Kidney (tissue), 14 donors: ENCODE measurements around the gene IRAK3. TPM values are rescaled to one million over a fixed set of nuclear protein-coding genes. Genes with fewer than 3 reads are reported as not detected.

Experiments
- DNase-seq, 5 donors: peaks; one replicate each; pipeline ENCODE4 v3.0.0-alpha.2; 2013 to 2020
- FAIRE-seq: peaks from 2 replicates; lab custom pipeline; 2012; peaks lifted over from hg19 to GRCh38; lab: Jason Lieb, UNC
- H3K27ac ChIP-seq, 2 donors: one replicate each; pipeline ENCODE4 v1.7.0; 2013; ENCODE audit warnings: low read depth in 2 of 2, low read length in 2 of 2, inconsistent platforms in 1 of 2
- H3K27me3 ChIP-seq: one replicate; pipeline ENCODE4 v1.7.1; 2013; ENCODE audit warnings: low read length, inconsistent platforms; ENCODE audit not compliant: control insufficient read depth, insufficient read depth
- H3K36me3 ChIP-seq, 3 donors: one replicate each; pipeline versions ENCODE4 v1.7.0 to v1.7.1; 2013; ENCODE audit warnings: low read length in 3 of 3, control low read depth in 1 of 3, inconsistent platforms in 1 of 3; ENCODE audit not compliant: insufficient read depth in 3 of 3, control insufficient read depth in 2 of 3
- H3K4me1 ChIP-seq, 3 donors: one replicate each; pipeline versions ENCODE4 v1.7.0 to v1.7.1; 2013; ENCODE audit warnings: low read length in 3 of 3, inconsistent platforms in 1 of 3, low read depth in 1 of 3; ENCODE audit not compliant: control insufficient read depth in 2 of 3, insufficient read depth in 2 of 3
- H3K4me3 ChIP-seq, 3 donors: one replicate each; pipeline versions ENCODE4 v1.7.0 to v1.8.1; 2013; ENCODE audit warnings: low read length in 3 of 3, control low read depth in 1 of 3, inconsistent platforms in 1 of 3
- H3K9ac ChIP-seq, 3 donors: one replicate each; pipeline versions ENCODE4 v1.7.0 to v1.7.1; 2013; ENCODE audit warnings: low read length in 3 of 3, control low read depth in 1 of 3, inconsistent platforms in 1 of 3
- H3K9me3 ChIP-seq, 3 donors: one replicate each; pipeline versions ENCODE4 v1.7.0 to v1.7.1; 2013; ENCODE audit warnings: low read length in 3 of 3, control low read depth in 1 of 3, inconsistent platforms in 1 of 3; ENCODE audit not compliant: control insufficient read depth in 2 of 3, insufficient read depth in 1 of 3
- CTCF ChIP-seq: IDR thresholded peaks from 3 replicates; pipeline ENCODE4 v1.5.1; 2012; ENCODE audit warnings: mild to moderate bottlenecking, moderate library complexity, borderline replicate concordance; ENCODE audit not compliant: insufficient read depth; ENCODE audit errors: extremely low read depth
- intact Hi-C: fragments of 100-400 bp; cut with DNase I; formaldehyde crosslinking; loops from one replicate; pipeline ENCODE4 v1.11.1; 2022
- polyA plus RNA-seq: library from polyadenylated mRNA; stranded (reverse); fragments of 350-450 nt; fragmentation: Illumina TruSeq; extraction: RNeasy Lipid Tissue Mini Kit (QIAGEN cat#74804); gene quantifications from one replicate; pipeline ENCODE4 v1.2.3, GENCODE V29; 2014; ENCODE audit warnings: low read depth, low replicate concordance; ENCODE audit not compliant: insufficient read depth
- total RNA-seq: library from RNA; stranded (reverse); fragmentation: NEBNext Ultra II Directional; extraction: Animal tissue kit (Norgen Biotek cat#: 25700); gene quantifications from one replicate; pipeline ENCODE4 v1.2.1, GENCODE V29; 2021
- donor health status: control.
- donor health status: control.
- donor health status: control.
- donor health status: control.
- donor health status: control.
- donor health status: DM: yes; HTN: yes; CAD: no.
- donor health status: Normal renal cell carcinoma (clear cell type).

Gene IRAK3
- total and polyA plus RNA-seq, 2 donors from 2014 or later, result 1.2 to 19.9 TPM

GRCh38 chr12:66162701-66163100, 26.3 kb upstream of the IRAK3 start:
- FAIRE-seq, result no peak
- Histone ChIP-seq H3K27ac (no peak overlapping the region), H3K9me3 (peaks cover 0 to 6% (median 0%) of the 10 kb centered on the region in 3 donors), H3K4me3 (no peak overlapping the region), H3K4me1 (peaks cover 0 to under 1% (median 0%) of the 10 kb centered on the region in 3 donors), H3K27me3 (no peaks in the 10 kb centered on the region), H3K36me3 (peaks cover 0 to 8% (median 2%) of the 10 kb centered on the region in 3 donors), H3K9ac (no peak overlapping the region)
- TF ChIP-seq CTCF, result no peak
- DNase-seq, result peak in 1 of 5 donors; percentile 40
- intact Hi-C loops, result no loop called here

GRCh38 chr12:66163289-66163688, 25.7 kb upstream of the IRAK3 start:
- FAIRE-seq, result no peak
- TF ChIP-seq CTCF, result no peak

GRCh38 chr12:66164349-66164821, 24.6 kb upstream of the IRAK3 start:
- no peak for FAIRE-seq
- no peak for TF ChIP-seq CTCF
- Histone ChIP-seq H3K4me1 (peaks cover 0 to 8% (median 2%) of the 10 kb centered on the region in 3 donors), H3K36me3 (peaks cover 0 to 8% (median 0%) of the 10 kb centered on the region in 3 donors), H3K27me3 (no peaks in the 10 kb centered on the region), H3K9ac (no peak overlapping the region), H3K4me3 (no peak overlapping the region), H3K27ac (no peak overlapping the region), H3K9me3 (peaks cover 0 to 6% (median 0%) of the 10 kb centered on the region in 3 donors)
- no peak for DNase-seq
- intact Hi-C loops, result no loop called here

More at GRCh38 chr12:66163289-66163688, 25.7 kb upstream of the IRAK3 start:
- Histone ChIP-seq H3K9ac (no peak overlapping the region), H3K27me3 (no peaks in the 10 kb centered on the region), H3K27ac (no peak overlapping the region), H3K9me3 (peaks cover 0 to 6% (median 0%) of the 10 kb centered on the region in 3 donors), H3K4me3 (no peak overlapping the region), H3K36me3 (peaks cover 0 to 8% (median 2%) of the 10 kb centered on the region in 3 donors), H3K4me1 (peaks cover 0 to 5% (median 0%) of the 10 kb centered on the region in 3 donors)
- no peak for DNase-seq
- intact Hi-C loops, result no loop called here
